Measurements from ENCODE around the gene SLC27A5. TPM values are rescaled to one million over a fixed set of nuclear protein-coding genes. Genes with fewer than 3 reads are reported as not detected.

SLC27A5 gene
- total and polyA plus RNA-seq, 2 of the 13 experiments (the other 11 are each of a cell fraction or from before 2014, with no cell fraction given): 30.3 to 40.2 TPM

DNA sequence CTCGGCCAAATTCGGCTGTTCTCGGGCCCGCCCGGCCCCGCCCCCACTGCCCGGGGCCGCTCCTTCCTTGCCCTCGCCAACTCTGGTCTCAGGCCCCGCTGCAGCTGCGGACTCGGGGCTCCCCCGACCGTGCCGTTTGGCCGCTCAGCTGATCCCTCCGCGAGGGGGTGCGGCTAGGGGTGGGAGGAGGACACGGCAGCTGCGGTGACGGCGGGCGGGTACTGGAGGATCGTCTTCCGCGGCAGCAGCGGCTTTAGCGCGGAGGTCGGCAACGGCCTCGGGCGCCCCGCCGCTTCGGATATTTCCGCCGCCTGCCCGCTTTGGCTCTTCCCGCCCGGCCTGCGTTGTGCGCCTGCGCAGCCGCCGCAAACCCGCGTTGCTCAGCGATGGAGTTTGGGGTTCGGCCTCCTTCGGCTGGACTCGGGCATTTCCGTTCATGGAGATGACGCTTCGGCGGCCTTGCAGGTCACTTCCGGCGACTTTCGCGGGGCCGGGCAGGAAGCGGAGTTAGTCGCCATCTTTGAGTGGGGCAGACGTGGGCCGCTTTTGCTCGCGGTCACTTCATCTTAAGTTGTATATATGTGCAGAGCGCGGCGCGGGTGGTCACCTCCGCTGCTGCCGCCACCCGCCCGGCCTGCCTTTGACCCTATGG, 47.0 kb upstream of the SLC27A5 start (continued):
- peak; percentile 67 for TF ChIP-seq CBX1 (IDR thresholded peaks at IDR 0.05; ENCODE audit: low read depth)
- TF ChIP-seq RELA (CRISPR knock-in tag; IDR thresholded peaks at IDR 0.05): no peak
- TF ChIP-seq SRF (IDR thresholded peaks at IDR 0.05; ENCODE audit: low read depth, low read length): no peak
- TF ChIP-seq BRD4 (CRISPR knock-in tag; IDR thresholded peaks at IDR 0.05): 0 out of 2 replicates have a peak, but pooled peaks have one; percentile 34
- TF ChIP-seq CEBPG (CRISPR knock-in tag; IDR thresholded peaks at IDR 0.05): no peak
- peak; percentile 76; the same call in 1 of the 2 replicates for TF ChIP-seq YEATS4 (CRISPR knock-in tag; IDR thresholded peaks at IDR 0.05; ENCODE audit: borderline replicate concordance)
- 0 out of 2 replicates have a peak, but pooled peaks have one; percentile 76 for TF ChIP-seq ZNF569 (CRISPR knock-in tag; IDR thresholded peaks at IDR 0.05; ENCODE audit: borderline replicate concordance)
- TF ChIP-seq ZNF792 (CRISPR knock-in tag; IDR thresholded peaks at IDR 0.05): no peak; the same call in 1 of the 2 replicates
- TF ChIP-seq, protein P1, sequence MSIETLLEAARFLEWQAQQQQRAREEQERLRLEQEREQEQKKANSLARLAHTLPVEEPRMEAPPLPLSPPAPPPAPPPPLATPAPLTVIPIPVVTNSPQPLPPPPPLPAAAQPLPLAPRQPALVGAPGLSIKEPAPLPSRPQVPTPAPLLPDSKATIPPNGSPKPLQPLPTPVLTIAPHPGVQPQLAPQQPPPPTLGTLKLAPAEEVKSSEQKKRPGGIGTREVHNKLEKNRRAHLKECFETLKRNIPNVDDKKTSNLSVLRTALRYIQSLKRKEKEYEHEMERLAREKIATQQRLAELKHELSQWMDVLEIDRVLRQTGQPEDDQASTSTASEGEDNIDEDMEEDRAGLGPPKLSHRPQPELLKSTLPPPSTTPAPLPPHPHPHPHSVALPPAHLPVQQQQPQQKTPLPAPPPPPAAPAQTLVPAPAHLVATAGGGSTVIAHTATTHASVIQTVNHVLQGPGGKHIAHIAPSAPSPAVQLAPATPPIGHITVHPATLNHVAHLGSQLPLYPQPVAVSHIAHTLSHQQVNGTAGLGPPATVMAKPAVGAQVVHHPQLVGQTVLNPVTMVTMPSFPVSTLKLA (IDR thresholded peaks at IDR 0.05): no peak
- TF ChIP-seq FOXA3 (CRISPR knock-in tag; IDR thresholded peaks at IDR 0.05): no peak
- peak; percentile 38; the same call in 1 of the 2 replicates for TF ChIP-seq ZKSCAN8 (CRISPR knock-in tag; IDR thresholded peaks at IDR 0.05; ENCODE audit: borderline replicate concordance)
- TF ChIP-seq ZSCAN29 (CRISPR knock-in tag; conservative IDR thresholded peaks at IDR 0.05): peak; percentile 98
- TF ChIP-seq ZBTB38 (CRISPR knock-in tag; IDR thresholded peaks at IDR 0.05): peak; percentile 52; the same call in 1 of the 2 replicates
- no peak for TF ChIP-seq PHB2 (IDR thresholded peaks at IDR 0.05; ENCODE audit: partially characterized antibody)
- peak; percentile 83; the same call in 1 of the 2 replicates for TF ChIP-seq ZMAT3 (CRISPR knock-in tag; conservative IDR thresholded peaks at IDR 0.05)
- no peak for TF ChIP-seq ZNF354B (CRISPR knock-in tag; IDR thresholded peaks at IDR 0.05)
- no peak for TF ChIP-seq REL (CRISPR knock-in tag; conservative IDR thresholded peaks at IDR 0.05)
- no peak for TF ChIP-seq ZNF383 (CRISPR knock-in tag; IDR thresholded peaks at IDR 0.05; ENCODE audit: borderline replicate concordance)
- TF ChIP-seq BCL6 (CRISPR knock-in tag; IDR thresholded peaks at IDR 0.05): no peak; the same call in 1 of the 2 replicates
- no peak for TF ChIP-seq ATRX (CRISPR knock-in tag; IDR thresholded peaks at IDR 0.05; ENCODE audit: borderline replicate concordance)
- TF ChIP-seq TAF1 (CRISPR knock-in tag; IDR thresholded peaks at IDR 0.05): peak; percentile 72; the same call in 1 of the 2 replicates
- TF ChIP-seq ZNF782 (CRISPR knock-in tag; IDR thresholded peaks at IDR 0.05; ENCODE audit: borderline replicate concordance): no peak
- TF ChIP-seq FOXP1 (IDR thresholded peaks at IDR 0.05): no peak
- no peak for TF ChIP-seq FOXP1 (CRISPR knock-in tag; IDR thresholded peaks at IDR 0.05)
- TF ChIP-seq, protein P2, sequence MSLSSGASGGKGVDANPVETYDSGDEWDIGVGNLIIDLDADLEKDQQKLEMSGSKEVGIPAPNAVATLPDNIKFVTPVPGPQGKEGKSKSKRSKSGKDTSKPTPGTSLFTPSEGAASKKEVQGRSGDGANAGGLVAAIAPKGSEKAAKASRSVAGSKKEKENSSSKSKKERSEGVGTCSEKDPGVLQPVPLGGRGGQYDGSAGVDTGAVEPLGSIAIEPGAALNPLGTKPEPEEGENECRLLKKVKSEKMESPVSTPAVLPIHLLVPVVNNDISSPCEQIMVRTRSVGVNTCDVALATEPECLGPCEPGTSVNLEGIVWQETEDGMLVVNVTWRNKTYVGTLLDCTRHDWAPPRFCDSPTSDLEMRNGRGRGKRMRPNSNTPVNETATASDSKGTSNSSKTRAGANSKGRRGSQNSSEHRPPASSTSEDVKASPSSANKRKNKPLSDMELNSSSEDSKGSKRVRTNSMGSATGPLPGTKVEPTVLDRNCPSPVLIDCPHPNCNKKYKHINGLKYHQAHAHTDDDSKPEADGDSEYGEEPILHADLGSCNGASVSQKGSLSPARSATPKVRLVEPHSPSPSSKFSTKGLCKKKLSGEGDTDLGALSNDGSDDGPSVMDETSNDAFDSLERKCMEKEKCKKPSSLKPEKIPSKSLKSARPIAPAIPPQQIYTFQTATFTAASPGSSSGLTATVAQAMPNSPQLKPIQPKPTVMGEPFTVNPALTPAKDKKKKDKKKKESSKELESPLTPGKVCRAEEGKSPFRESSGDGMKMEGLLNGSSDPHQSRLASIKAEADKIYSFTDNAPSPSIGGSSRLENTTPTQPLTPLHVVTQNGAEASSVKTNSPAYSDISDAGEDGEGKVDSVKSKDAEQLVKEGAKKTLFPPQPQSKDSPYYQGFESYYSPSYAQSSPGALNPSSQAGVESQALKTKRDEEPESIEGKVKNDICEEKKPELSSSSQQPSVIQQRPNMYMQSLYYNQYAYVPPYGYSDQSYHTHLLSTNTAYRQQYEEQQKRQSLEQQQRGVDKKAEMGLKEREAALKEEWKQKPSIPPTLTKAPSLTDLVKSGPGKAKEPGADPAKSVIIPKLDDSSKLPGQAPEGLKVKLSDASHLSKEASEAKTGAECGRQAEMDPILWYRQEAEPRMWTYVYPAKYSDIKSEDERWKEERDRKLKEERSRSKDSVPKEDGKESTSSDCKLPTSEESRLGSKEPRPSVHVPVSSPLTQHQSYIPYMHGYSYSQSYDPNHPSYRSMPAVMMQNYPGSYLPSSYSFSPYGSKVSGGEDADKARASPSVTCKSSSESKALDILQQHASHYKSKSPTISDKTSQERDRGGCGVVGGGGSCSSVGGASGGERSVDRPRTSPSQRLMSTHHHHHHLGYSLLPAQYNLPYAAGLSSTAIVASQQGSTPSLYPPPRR (CRISPR knock-in tag; IDR thresholded peaks at IDR 0.05; ENCODE audit: borderline replicate concordance): no peak
- no peak for TF ChIP-seq MEF2D (CRISPR knock-in tag; IDR thresholded peaks at IDR 0.05)
- TF ChIP-seq, protein P3, sequence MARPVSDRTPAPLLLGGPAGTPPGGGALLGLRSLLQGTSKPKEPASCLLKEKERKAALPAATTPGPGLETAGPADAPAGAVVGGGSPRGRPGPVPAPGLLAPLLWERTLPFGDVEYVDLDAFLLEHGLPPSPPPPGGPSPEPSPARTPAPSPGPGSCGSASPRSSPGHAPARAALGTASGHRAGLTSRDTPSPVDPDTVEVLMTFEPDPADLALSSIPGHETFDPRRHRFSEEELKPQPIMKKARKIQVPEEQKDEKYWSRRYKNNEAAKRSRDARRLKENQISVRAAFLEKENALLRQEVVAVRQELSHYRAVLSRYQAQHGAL (CRISPR knock-in tag; IDR thresholded peaks at IDR 0.05; ENCODE audit: not compliant biosample characterization): peak; percentile 45

Measured in HepG2 (cell line).